HG03039 (cell line): ENCODE data around the gene ST8SIA6.

Experiments
- ATAC-seq: cut with Tn5 transposase; IDR thresholded peaks from one replicate; pipeline ENCODE4 v1.9.1; 2021; ENCODE audit warnings: mild to moderate bottlenecking, moderate library complexity; ENCODE audit not compliant: unreplicated experiment

ST8SIA6 gene

GRCh38 chr10:17387861-17388503, 66.4 kb downstream of the ST8SIA6 start:
- ATAC-seq: no peak

GRCh38 chr10:17386616-17387075, 67.7 kb downstream of the ST8SIA6 start:
- ATAC-seq: no peak

GRCh38 chr10:17386021-17386420, 68.4 kb downstream of the ST8SIA6 start:
- no peak for ATAC-seq

- ATAC-seq: no peak
Measured at GRCh38 chr10:17385066-17385465, 69.3 kb downstream of the ST8SIA6 start.

GRCh38 chr10:17383801-17384555, 70.4 kb downstream of the ST8SIA6 start:
- no peak for ATAC-seq

- no peak for ATAC-seq
Measured at GRCh38 chr10:17381502-17382142, 72.8 kb downstream of the ST8SIA6 start.

- ATAC-seq: no peak
Measured at GRCh38 chr10:17380888-17381287, 73.5 kb downstream of the ST8SIA6 start.

- no peak for ATAC-seq
Measured at GRCh38 chr10:17380016-17380415, 74.4 kb downstream of the ST8SIA6 start.

- ATAC-seq: no peak
Measured at GRCh38 chr10:17379151-17379690, 75.2 kb downstream of the ST8SIA6 start.

- ATAC-seq: no peak
Measured at GRCh38 chr10:17375936-17376584, 78.3 kb downstream of the ST8SIA6 start.

GRCh38 chr10:17368708-17369272, 85.6 kb downstream of the ST8SIA6 start:
- no peak for ATAC-seq

- ATAC-seq: no peak
Measured at GRCh38 chr10:17366705-17367104, 87.7 kb downstream of the ST8SIA6 start.

GRCh38 chr10:17365402-17365801, 89.0 kb downstream of the ST8SIA6 start:
- no peak for ATAC-seq

GRCh38 chr10:17358461-17358860, 95.9 kb downstream of the ST8SIA6 start:
- ATAC-seq: no peak

GRCh38 chr10:17357781-17358180, 96.6 kb downstream of the ST8SIA6 start:
- no peak for ATAC-seq

- no peak for ATAC-seq
Measured at GRCh38 chr10:17356820-17357219, 97.6 kb downstream of the ST8SIA6 start.

- no peak for ATAC-seq
Measured at GRCh38 chr10:17354781-17355180, 99.6 kb downstream of the ST8SIA6 start.

GRCh38 chr10:17353568-17354300, 100.7 kb downstream of the ST8SIA6 start:
- ATAC-seq: no peak

GRCh38 chr10:17352583-17352982, 101.8 kb downstream of the ST8SIA6 start:
- ATAC-seq: no peak

- ATAC-seq: no peak
Measured at GRCh38 chr10:17351506-17351905, 102.9 kb downstream of the ST8SIA6 start.
